Trophoblast cell (in vitro differentiated cells and primary cell): ENCODE data around the gene CDKAL1.

ENCODE experiments used
- DNase-seq, 2 donors: peaks; one replicate each; pipeline ENCODE4 v3.0.0-alpha.2; 2016
- H2AFZ ChIP-seq: 2 replicates; pipeline ENCODE4 v1.6.1; 2013; ENCODE audit warnings: low read length, moderate library complexity, mild to moderate bottlenecking; ENCODE audit not compliant: insufficient read depth, poor library complexity
- H2AK5ac ChIP-seq: 2 replicates; pipeline ENCODE4 v1.6.1; 2013; ENCODE audit warnings: mild to moderate bottlenecking, low read length
- H2BK120ac ChIP-seq: 2 replicates; pipeline ENCODE4 v1.6.1; 2013; ENCODE audit warnings: low read length, mild to moderate bottlenecking, moderate library complexity; ENCODE audit not compliant: insufficient read depth, poor library complexity
- H2BK12ac ChIP-seq: 2 replicates; pipeline ENCODE4 v1.6.1; 2013; ENCODE audit warnings: mild to moderate bottlenecking, low read length, moderate library complexity
- H2BK5ac ChIP-seq: 2 replicates; pipeline ENCODE4 v1.6.1; 2013; ENCODE audit warnings: low read length, low read depth, moderate library complexity, mild to moderate bottlenecking; ENCODE audit not compliant: poor library complexity
- H3K14ac ChIP-seq: 2 replicates; pipeline ENCODE4 v1.6.1; 2013; ENCODE audit warnings: mild to moderate bottlenecking, low read length
- H3K18ac ChIP-seq: 2 replicates; pipeline ENCODE4 v1.6.1; 2013; ENCODE audit warnings: mild to moderate bottlenecking, low read length
- H3K23ac ChIP-seq: 2 replicates; pipeline ENCODE4 v1.6.1; 2013; ENCODE audit warnings: low read length
- H3K27ac ChIP-seq: 2 replicates; pipeline ENCODE4 v1.5.1; 2013; ENCODE audit warnings: low read depth, mild to moderate bottlenecking, inconsistent platforms, low read length, moderate library complexity
- H3K27me3 ChIP-seq: 2 replicates; pipeline ENCODE4 v1.6.1; 2013; ENCODE audit warnings: inconsistent platforms, mild to moderate bottlenecking, low read length, moderate library complexity; ENCODE audit not compliant: insufficient read depth
- H3K36me3 ChIP-seq, 2 experiments: 1 replicate in 1 of 2; 2 replicates in 1 of 2; pipeline ENCODE4 v1.6.1; 2013; ENCODE audit warnings: low read length in 2 of 2, mild to moderate bottlenecking in 2 of 2, moderate library complexity in 1 of 2; ENCODE audit not compliant: insufficient read depth in 2 of 2, control insufficient read depth in 1 of 2
- H3K4ac ChIP-seq: 2 replicates; pipeline ENCODE4 v1.6.1; 2013; ENCODE audit warnings: low read depth, mild to moderate bottlenecking, low read length, moderate library complexity
- H3K4me1 ChIP-seq, 2 experiments: 1 replicate in 1 of 2; 2 replicates in 1 of 2; pipeline ENCODE4 v1.6.1; 2013; ENCODE audit warnings: low read length in 2 of 2, mild to moderate bottlenecking in 2 of 2, moderate library complexity in 1 of 2; ENCODE audit not compliant: insufficient read depth in 2 of 2, control insufficient read depth in 1 of 2
- H3K4me2 ChIP-seq: 2 replicates; pipeline ENCODE4 v1.6.1; 2013; ENCODE audit warnings: inconsistent platforms, mild to moderate bottlenecking, low read length, moderate library complexity
- H3K4me3 ChIP-seq: 2 replicates; pipeline ENCODE4 v1.5.1; 2013; ENCODE audit warnings: mild to moderate bottlenecking, low read depth, low read length, inconsistent platforms
- H3K79me1 ChIP-seq: one replicate; pipeline ENCODE4 v1.6.1; 2013; ENCODE audit warnings: low read length
- H3K79me2 ChIP-seq: 2 replicates; pipeline ENCODE4 v1.6.1; 2013; ENCODE audit warnings: low read length, mild to moderate bottlenecking; ENCODE audit not compliant: control insufficient read depth, insufficient read depth, poor library complexity
- H3K9ac ChIP-seq: 2 replicates; pipeline ENCODE4 v1.6.1; 2013; ENCODE audit warnings: mild to moderate bottlenecking, low read length
- H3K9me3 ChIP-seq: 2 replicates; pipeline ENCODE4 v1.6.1; 2013; ENCODE audit warnings: low read depth, mild to moderate bottlenecking, control low read depth, inconsistent platforms, low read length; ENCODE audit not compliant: insufficient read depth
- H4K12ac ChIP-seq: 2 replicates; pipeline ENCODE4 v1.6.1; 2013; ENCODE audit warnings: low read depth, mild to moderate bottlenecking, low read length, moderate library complexity
- H4K8ac ChIP-seq: 2 replicates; pipeline ENCODE4 v1.6.1; 2013; ENCODE audit warnings: low read depth, mild to moderate bottlenecking, low read length, moderate library complexity
- H4K91ac ChIP-seq: one replicate; pipeline ENCODE4 v1.6.1; 2013; ENCODE audit warnings: low read depth, mild to moderate bottlenecking, low read length, moderate library complexity
- WGBS: extraction: QIAGEN DNeasy Blood & Tissue Kit; methylation state at CpG from one replicate; pipeline ENCODE4 v1.1.7; 2013; ENCODE audit warnings: missing lambda C conversion rate; ENCODE audit not compliant: insufficient read length, insufficient coverage; ENCODE audit errors: extremely low coverage; 5-methylcytosine and 5-hydroxymethylcytosine counted together

CDKAL1 gene

DNA sequence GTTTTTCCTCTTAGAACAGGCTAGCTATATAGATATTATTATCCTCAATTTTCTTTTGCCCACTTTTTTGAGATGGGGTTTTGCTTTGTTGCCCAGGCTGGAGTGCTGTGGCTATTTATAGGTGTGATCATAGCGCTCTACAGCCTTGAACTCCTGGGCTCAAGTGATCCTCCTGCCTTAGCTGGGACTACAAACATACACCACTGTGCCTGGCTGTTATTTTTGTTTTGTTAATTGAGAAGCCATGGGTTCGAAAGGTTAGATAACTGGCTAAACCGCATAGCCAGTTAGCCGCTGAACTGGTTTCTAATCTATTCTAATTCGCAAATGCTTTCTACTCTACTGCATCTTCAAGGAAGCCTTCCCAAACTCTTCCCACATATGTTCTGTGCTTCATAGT is 425.8 kb downstream of the CDKAL1 start:
- H2BK12ac ChIP-seq = no peak overlapping the region
- WGBS = no CpG with 5 or more reads among the region's 5 CpGs
- no peaks in the 10 kb centered on the region for H3K79me1 ChIP-seq
- H3K18ac ChIP-seq = no peak overlapping the region
- H3K4me2 ChIP-seq = no peak overlapping the region
- H2AK5ac ChIP-seq = no peak overlapping the region
- no peak overlapping the region for H3K9ac ChIP-seq
- no peak overlapping the region for H3K4me3 ChIP-seq
- H3K4me1 ChIP-seq = peaks cover 0 to 2% of the 10 kb centered on the region in 2 experiments
- no peak overlapping the region for H2BK120ac ChIP-seq
- no peak overlapping the region for H3K27ac ChIP-seq
- no peak overlapping the region for H2BK5ac ChIP-seq
- DNase-seq = no peak
- H3K79me2 ChIP-seq = no peaks in the 10 kb centered on the region
- H3K27me3 ChIP-seq = no peaks in the 10 kb centered on the region
- H3K23ac ChIP-seq = no peak overlapping the region
- H3K4ac ChIP-seq = no peak overlapping the region
- no peak overlapping the region for H4K91ac ChIP-seq
- no peak overlapping the region for H4K8ac ChIP-seq
- no peak overlapping the region for H4K12ac ChIP-seq
- no peaks in the 10 kb centered on the region for H3K36me3 ChIP-seq
- no peak overlapping the region for H2AFZ ChIP-seq
- H3K9me3 ChIP-seq = no peaks in the 10 kb centered on the region
- H3K14ac ChIP-seq = no peak overlapping the region

- H3K18ac ChIP-seq = no peak overlapping the region
- H3K9me3 ChIP-seq = no peaks in the 10 kb centered on the region
- H3K27ac ChIP-seq = no peak overlapping the region
- no peaks in the 10 kb centered on the region for H3K36me3 ChIP-seq
- H2BK5ac ChIP-seq = no peak overlapping the region
- no peak overlapping the region for H2BK12ac ChIP-seq
- no peak overlapping the region for H3K4me3 ChIP-seq
- no peak overlapping the region for H4K8ac ChIP-seq
- H3K23ac ChIP-seq = no peak overlapping the region
- H3K79me1 ChIP-seq = no peaks in the 10 kb centered on the region
- H3K4me1 ChIP-seq = no peaks in the 10 kb centered on the region
- H4K12ac ChIP-seq = no peak overlapping the region
- no peak overlapping the region for H4K91ac ChIP-seq
- H3K27me3 ChIP-seq = no peaks in the 10 kb centered on the region
- H3K79me2 ChIP-seq = no peaks in the 10 kb centered on the region
- H2AFZ ChIP-seq = no peak overlapping the region
- H3K9ac ChIP-seq = no peak overlapping the region
- no peak overlapping the region for H2BK120ac ChIP-seq
- no peak overlapping the region for H3K14ac ChIP-seq
- no peak for DNase-seq
- no peak overlapping the region for H3K4me2 ChIP-seq
- no peak overlapping the region for H2AK5ac ChIP-seq
- H3K4ac ChIP-seq = no peak overlapping the region
- no CpG with 5 or more reads among the region's 2 CpGs for WGBS
These were observed 431.0 kb downstream of the CDKAL1 start for GRCh38 chr6:20965276-20965675.

GRCh38 chr6:20965915-20966314 is 431.7 kb downstream of the CDKAL1 start:
- Histone ChIP-seq H2BK120ac (no peak overlapping the region), H3K79me2 (no peaks in the 10 kb centered on the region), H3K18ac (no peak overlapping the region), H3K4me1 (no peaks in the 10 kb centered on the region), H2AK5ac (no peak overlapping the region), H3K4me2 (no peak overlapping the region), H2BK12ac (no peak overlapping the region), H3K14ac (no peak overlapping the region), H3K9ac (no peak overlapping the region), H3K4me3 (no peak overlapping the region), H2AFZ (no peak overlapping the region), H4K12ac (no peak overlapping the region), H3K4ac (no peak overlapping the region), H3K36me3 (no peaks in the 10 kb centered on the region), H3K23ac (no peak overlapping the region), H3K9me3 (no peaks in the 10 kb centered on the region), H3K27ac (no peak overlapping the region), H3K27me3 (no peaks in the 10 kb centered on the region), H3K79me1 (no peaks in the 10 kb centered on the region), H4K8ac (no peak overlapping the region), H4K91ac (no peak overlapping the region), H2BK5ac (no peak overlapping the region)
- WGBS = no CpG with 5 or more reads among the region's 5 CpGs
- DNase-seq = no peak

DNA sequence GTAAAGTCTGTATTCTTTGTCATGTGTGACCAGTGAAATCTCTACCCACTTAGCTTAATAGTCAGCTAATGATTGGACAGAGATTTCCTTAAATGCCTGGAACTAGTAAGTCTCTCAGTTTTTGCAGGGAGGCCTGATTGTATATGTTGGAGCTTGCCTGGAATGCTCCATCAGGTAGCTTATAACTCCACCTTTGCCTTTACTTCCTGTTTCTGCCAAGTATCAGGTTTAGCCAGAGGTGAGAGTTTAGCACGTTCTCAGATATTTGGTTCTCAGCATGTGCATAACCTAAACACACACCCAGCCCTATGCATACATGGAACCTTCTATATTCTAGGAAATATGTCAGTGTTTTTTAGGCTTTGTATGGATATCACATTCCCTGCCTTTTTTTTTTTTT is 435.3 kb downstream of the CDKAL1 start:
- Histone ChIP-seq H3K14ac (no peak overlapping the region), H3K27ac (no peak overlapping the region)

More for the DNA sequence above, 435.3 kb downstream of the CDKAL1 start:
- no peak overlapping the region for H2AFZ ChIP-seq
- no peak for DNase-seq
- no peak overlapping the region for H3K4me2 ChIP-seq
- no peak overlapping the region for H3K4ac ChIP-seq
- WGBS = no CpG with 5 or more reads among the region's 1 CpG
- H2BK120ac ChIP-seq = no peak overlapping the region
- H3K23ac ChIP-seq = no peak overlapping the region
- H3K4me1 ChIP-seq = no peaks in the 10 kb centered on the region
- no peak overlapping the region for H3K4me3 ChIP-seq
- H3K9me3 ChIP-seq = no peaks in the 10 kb centered on the region
- no peak overlapping the region for H4K12ac ChIP-seq
- H3K18ac ChIP-seq = no peak overlapping the region
- no peaks in the 10 kb centered on the region for H3K36me3 ChIP-seq
- H3K9ac ChIP-seq = no peak overlapping the region
- H3K79me1 ChIP-seq = no peaks in the 10 kb centered on the region
- H4K91ac ChIP-seq = no peak overlapping the region
- H4K8ac ChIP-seq = no peak overlapping the region
- no peaks in the 10 kb centered on the region for H3K27me3 ChIP-seq
- H2BK12ac ChIP-seq = no peak overlapping the region
- no peak overlapping the region for H2BK5ac ChIP-seq
- H2AK5ac ChIP-seq = no peak overlapping the region
- no peaks in the 10 kb centered on the region for H3K79me2 ChIP-seq
